H1 (cell line): ENCODE measurements around the gene SASH3. TPM values are rescaled to one million over a fixed set of nuclear protein-coding genes. Genes with fewer than 3 reads are reported as not detected.

Source experiments
- CTCF ChIA-PET: fragments of 300-600 bp; sonication (Branson Sonifier 250); formaldehyde crosslinking; loops from one replicate; lab custom pipeline; 2021; ENCODE audit not compliant: partially characterized antibody; lab: Charles Lee
- POLR2A ChIA-PET: fragments of 300-600 bp; sonication (Branson Sonifier 250); formaldehyde crosslinking; loops from one replicate; lab custom pipeline; 2021; ENCODE audit warnings: inconsistent platforms; ENCODE audit not compliant: partially characterized antibody; lab: Charles Lee
- DNase-seq, 2 experiments: peaks; one replicate each; pipeline versions ENCODE4 v3.0.0 to v3.0.0-alpha.2; 2010 to 2022; ENCODE audit warnings: low spot score in 2 of 2, low read depth in 1 of 2, mixed read lengths in 1 of 2
- FAIRE-seq: peaks from 2 replicates; lab custom pipeline; 2011; peaks lifted over from hg19 to GRCh38; lab: Jason Lieb, UNC
- H2AFZ ChIP-seq: 2 replicates; pipeline ENCODE4 v1.8.1; 2012; ENCODE audit warnings: low read length, inconsistent platforms
- H2AK5ac ChIP-seq: 2 replicates; pipeline ENCODE4 v1.6.1; 2013; ENCODE audit warnings: low read depth, low read length
- H2BK120ac ChIP-seq: replicated peaks from 2 replicates; pipeline ENCODE3; 2013; ENCODE audit warnings: low read depth, low read length, inconsistent platforms
- H2BK12ac ChIP-seq: 2 replicates; pipeline ENCODE4 v1.6.1; 2013; ENCODE audit warnings: low read depth, low read length
- H2BK15ac ChIP-seq: 2 replicates; pipeline ENCODE4 v1.6.1; 2013; ENCODE audit warnings: low read length
- H2BK20ac ChIP-seq: 2 replicates; pipeline ENCODE4 v1.6.1; 2013; ENCODE audit warnings: low read length
- H2BK5ac ChIP-seq: 2 replicates; pipeline ENCODE4 v1.6.1; 2013; ENCODE audit warnings: low read depth, low read length
- H3K14ac ChIP-seq: 2 replicates; pipeline ENCODE4 v1.6.1; 2013; ENCODE audit warnings: inconsistent platforms; ENCODE audit not compliant: insufficient read length
- H3K18ac ChIP-seq: 2 replicates; pipeline ENCODE4 v1.6.1; 2013; ENCODE audit warnings: low read length; ENCODE audit errors: extremely low read depth
- H3K23ac ChIP-seq: 2 replicates; pipeline ENCODE4 v1.6.1; 2013; ENCODE audit warnings: inconsistent platforms; ENCODE audit not compliant: insufficient read length
- H3K23me2 ChIP-seq: 2 replicates; pipeline ENCODE4 v1.6.1; 2013; ENCODE audit warnings: low read depth, low read length
- H3K27ac ChIP-seq: 2 replicates; pipeline ENCODE4 v1.6.1; 2011; ENCODE audit warnings: low read depth, low read length, inconsistent platforms
- H3K27me3 ChIP-seq, 4 experiments: replicated peaks in 1 of 4; 1 replicate in 1 of 4; 2 replicates in 3 of 4; pipeline versions ENCODE4 v1.6.1 to v1.8.1; 2011 to 2013; ENCODE audit warnings: low read length in 3 of 4, mild to moderate bottlenecking in 3 of 4, inconsistent platforms in 2 of 4, mixed read lengths in 2 of 4, moderate library complexity in 1 of 4; ENCODE audit not compliant: control insufficient read depth in 3 of 4, insufficient read depth in 3 of 4; ENCODE audit errors: extremely low read depth in 1 of 4
- H3K36me3 ChIP-seq, 4 experiments: 2 replicates each; pipeline versions ENCODE4 v1.6.1 to v1.8.1; 2011 to 2013; ENCODE audit warnings: mild to moderate bottlenecking in 4 of 4, low read length in 3 of 4, moderate library complexity in 2 of 4, control low read depth in 1 of 4, inconsistent platforms in 1 of 4; ENCODE audit not compliant: insufficient read depth in 4 of 4, control insufficient read depth in 2 of 4
- H3K4ac ChIP-seq: replicated peaks from 2 replicates; pipeline ENCODE3; 2013; ENCODE audit warnings: low read length, low read depth, mixed read lengths, inconsistent platforms; ENCODE audit not compliant: insufficient read length
- H3K4me1 ChIP-seq, 4 experiments: replicated peaks in 1 of 4; 1 replicate in 1 of 4; 2 replicates in 3 of 4; pipeline versions ENCODE4 v1.6.1 to v1.8.1; 2011 to 2013; ENCODE audit warnings: low read length in 3 of 4, inconsistent platforms in 2 of 4, mixed read lengths in 1 of 4; ENCODE audit not compliant: insufficient read depth in 4 of 4, control insufficient read depth in 3 of 4
- H3K4me2 ChIP-seq, 2 experiments: 2 replicates each; pipeline versions ENCODE4 v1.6.1 to v1.8.1; 2011 to 2013; ENCODE audit warnings: low read depth in 2 of 2, low read length in 2 of 2, control low read depth in 1 of 2, inconsistent platforms in 1 of 2, mild to moderate bottlenecking in 1 of 2; ENCODE audit not compliant: insufficient read depth in 1 of 2
- H3K4me3 ChIP-seq, 4 experiments: fragments of 200-600, 300-600 bp in 1 of 4; sonication (generic), shearing (Covaris generic), sonication (Bioruptor Twin) in 1 of 4; 2 replicates each; pipeline versions ENCODE4 v1.5.1 to v1.8.1; 2011 to 2016; ENCODE audit warnings: low read length in 4 of 4, low read depth in 3 of 4, control low read depth in 2 of 4, inconsistent platforms in 2 of 4, mild to moderate bottlenecking in 2 of 4, mixed read lengths in 1 of 4, moderate library complexity in 1 of 4; ENCODE audit not compliant: insufficient read depth in 2 of 4; ENCODE audit errors: extremely low read depth in 1 of 4
- H3K56ac ChIP-seq: replicated peaks from 2 replicates; pipeline ENCODE3; 2013; ENCODE audit warnings: low read depth, mild to moderate bottlenecking, mixed read lengths, low read length, inconsistent platforms; ENCODE audit not compliant: insufficient read length
- H3K79me1 ChIP-seq: 2 replicates; pipeline ENCODE4 v1.6.1; 2013; ENCODE audit warnings: low read depth, low read length, control low read depth
- H3K79me2 ChIP-seq, 2 experiments: 2 replicates each; pipeline versions ENCODE4 v1.6.1 to v1.8.1; 2012 to 2013; ENCODE audit warnings: low read length in 2 of 2, mild to moderate bottlenecking in 2 of 2, inconsistent platforms in 1 of 2; ENCODE audit not compliant: insufficient read depth in 2 of 2, control insufficient read depth in 1 of 2
- H3K9ac ChIP-seq, 4 experiments: replicated peaks in 1 of 4; 1 replicate in 1 of 4; 2 replicates in 3 of 4; pipeline versions ENCODE4 v1.6.1 to v1.8.1; 2011 to 2013; ENCODE audit warnings: low read depth in 3 of 4, low read length in 3 of 4, control low read depth in 2 of 4, mild to moderate bottlenecking in 2 of 4, moderate library complexity in 2 of 4, inconsistent platforms in 1 of 4; ENCODE audit errors: extremely low read depth in 1 of 4
- H3K9me3 ChIP-seq, 2 experiments: 2 replicates each; pipeline versions ENCODE4 v1.6.1 to v1.8.1; 2012 to 2013; ENCODE audit warnings: mild to moderate bottlenecking in 2 of 2, moderate library complexity in 2 of 2, control low read depth in 1 of 2, inconsistent platforms in 1 of 2, low read depth in 1 of 2, low read length in 1 of 2, mixed read lengths in 1 of 2; ENCODE audit not compliant: insufficient read depth in 2 of 2
- H4K20me1 ChIP-seq, 2 experiments: replicated peaks in 1 of 2; 2 replicates each; pipeline versions ENCODE3 to v1.8.1; 2011 to 2013; ENCODE audit warnings: inconsistent platforms in 2 of 2, low read length in 2 of 2, mild to moderate bottlenecking in 1 of 2; ENCODE audit not compliant: insufficient read depth in 2 of 2, control insufficient read depth in 1 of 2
- H4K5ac ChIP-seq: 2 replicates; pipeline ENCODE4 v1.6.1; 2013; ENCODE audit warnings: low read length, low read depth, mixed read lengths, inconsistent platforms; ENCODE audit not compliant: insufficient read length
- H4K8ac ChIP-seq: 2 replicates; pipeline ENCODE4 v1.8.0; 2013; ENCODE audit warnings: mild to moderate bottlenecking, moderate library complexity, low read length, inconsistent platforms; ENCODE audit not compliant: insufficient read depth; ENCODE audit errors: extremely low read depth
- H4K91ac ChIP-seq: replicated peaks from 2 replicates; pipeline ENCODE3; 2013; ENCODE audit warnings: low read length, mixed read lengths, inconsistent platforms; ENCODE audit not compliant: insufficient read length
- CHD1 ChIP-seq: IDR thresholded peaks from 2 replicates; pipeline ENCODE4 v1.6.1; 2012; ENCODE audit warnings: low read depth, low read length, improper control_type of control experiment
- RXRA ChIP-seq: IDR thresholded peaks from 2 replicates; pipeline ENCODE4 v1.6.1; 2011; ENCODE audit warnings: low read depth, mild to moderate bottlenecking, low read length, moderate library complexity; ENCODE audit not compliant: insufficient read depth
- TAF1 ChIP-seq: IDR thresholded peaks from 2 replicates; pipeline ENCODE4 v1.6.1; 2011; ENCODE audit warnings: mild to moderate bottlenecking, low read depth, low read length
- WGBS, 2 experiments: shearing (Covaris generic) in 1 of 2; methylation state at CpG; one replicate each; pipeline versions ENCODE4 v1.1.6 to v1.1.7; 2013 to 2015; ENCODE audit warnings: low lambda C conversion rate in 2 of 2, mixed read lengths in 2 of 2, inconsistent platforms in 1 of 2, low coverage in 1 of 2, missing lambda C conversion rate in 1 of 2; ENCODE audit not compliant: insufficient replicate concordance in 2 of 2, insufficient coverage in 1 of 2, insufficient read length in 1 of 2; ENCODE audit errors: extremely low coverage in 1 of 2, missing lambda C conversion rate in 1 of 2; 5-methylcytosine and 5-hydroxymethylcytosine counted together
- polyA plus RNA-seq, 7 experiments: library from polyadenylated mRNA; depleted of rRNA in 3 of 7; stranded (reverse) in 5 of 7; unstranded in 2 of 7; fragments of >200 nt in 5 of 7; fragments of 200-250 nt in 2 of 7; gene quantifications; 1 replicate in 5 of 7; 2 replicates in 1 of 7; 4 replicates in 1 of 7; pipeline versions ENCODE4 v1.2.1 to v1.2.3, GENCODE V29; 2011 to 2013; ENCODE audit warnings: missing spikeins in 2 of 7, mixed read lengths in 2 of 7
- total RNA-seq: library from RNA; stranded (reverse); fragmentation: NEBNext Ultra II Directional; extraction: Animal tissue kit (Norgen Biotek cat#: 25700); gene quantifications from 2 replicates; pipeline ENCODE4 v1.2.1, GENCODE V29; 2021

The SASH3 gene
- total and polyA plus RNA-seq, 2 of the 8 experiments (the other 6 are each of a cell fraction or from before 2014, with no cell fraction given), result not detected

DNA sequence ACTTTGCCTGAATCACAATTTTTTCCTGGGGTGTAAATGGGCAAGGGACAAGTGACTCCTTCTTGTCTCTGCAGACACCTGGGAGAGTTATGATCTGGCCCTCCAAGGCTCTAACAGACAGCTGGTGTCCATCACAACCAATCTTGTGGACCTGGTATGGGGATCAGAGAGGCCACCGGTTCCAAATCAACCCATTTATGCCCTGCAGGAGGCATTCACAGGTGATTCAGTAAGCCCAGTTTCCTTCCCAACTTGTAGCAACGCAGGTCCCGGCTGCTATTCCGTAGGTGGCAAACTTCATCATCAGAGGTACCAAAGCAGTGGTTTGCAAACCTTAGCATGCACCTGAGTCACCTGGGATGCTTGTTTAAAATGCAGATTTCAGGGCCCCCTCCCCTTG, 32.2 kb upstream of the SASH3 start:
- H3K4me2 ChIP-seq, result no peak overlapping the region

More for the DNA sequence above, 32.2 kb upstream of the SASH3 start:
- H2AFZ ChIP-seq, result no peak overlapping the region
- H3K27me3 ChIP-seq, result no peaks in the 10 kb centered on the region
- H4K8ac ChIP-seq, result no peak overlapping the region
- H3K79me2 ChIP-seq, result no peaks in the 10 kb centered on the region
- no peak overlapping the region for H2AK5ac ChIP-seq
- no peak overlapping the region for H2BK5ac ChIP-seq
- H3K14ac ChIP-seq, result no peak overlapping the region
- no peaks in the 10 kb centered on the region for H3K23me2 ChIP-seq
- no peaks in the 10 kb centered on the region for H3K9me3 ChIP-seq
- no peak for TF ChIP-seq RXRA
- no peak for TF ChIP-seq TAF1
- TF ChIP-seq CHD1, result no peak
- no peak overlapping the region for H2BK12ac ChIP-seq
- no peak overlapping the region for H3K4ac ChIP-seq
- H2BK120ac ChIP-seq, result no peak overlapping the region
- no peak overlapping the region for H2BK15ac ChIP-seq
- H3K56ac ChIP-seq, result no peak overlapping the region
- no peak for DNase-seq
- H2BK20ac ChIP-seq, result no peak overlapping the region
- no peak overlapping the region for H3K23ac ChIP-seq
- ChIA-PET POLR2A (interaction anchor here (0.6 kb wide), 1 partner anchor 111 kb away, joined by 4 read pairs; no protein-coding TSS in a partner anchor), CTCF (interaction anchor here (0.5 to 3.2 kb wide), 3 partner anchors 9 to 141 kb away, joined by 3 to 11 read pairs (median 3); no protein-coding TSS in a partner anchor)
- no peak overlapping the region for H3K18ac ChIP-seq
- 0 out of 7 replicates have a peak, but pooled peaks cover 0 to 2% (median under 1%) of the 10 kb centered on the region in 4 experiments for H3K4me1 ChIP-seq
- WGBS, 2 experiments, result 92% methylated on average over 4 of the region's 4 CpGs; no CpG with 5 or more reads in 1 of the 2 experiments
- no peak overlapping the region for H3K27ac ChIP-seq
- no peak overlapping the region for H4K91ac ChIP-seq
- H3K36me3 ChIP-seq, result no peaks in the 10 kb centered on the region
- no peaks in the 10 kb centered on the region for H3K79me1 ChIP-seq
- no peaks in the 10 kb centered on the region for H4K20me1 ChIP-seq
- no peak overlapping the region for H3K9ac ChIP-seq
- no peak for FAIRE-seq
- no peak overlapping the region for H3K4me3 ChIP-seq
- H4K5ac ChIP-seq, result no peak overlapping the region
